Glutamatergic neuron (in vitro differentiated cells): Measurements from ENCODE around the gene PRKCE. TPM values are rescaled to one million over a fixed set of nuclear protein-coding genes. Genes with fewer than 3 reads are reported as not detected.

ENCODE experiments used
- DNase-seq: peaks from one replicate; pipeline ENCODE4 v3.0.0; 2022
- H3K27ac Mint-ChIP-seq: one replicate; pipeline ENCODE4 v1.8.0; 2020; ENCODE audit warnings: mild to moderate bottlenecking, mixed read lengths, inconsistent platforms; ENCODE audit not compliant: unreplicated experiment
- H3K27me3 Mint-ChIP-seq: one replicate; pipeline ENCODE4 v1.8.0; 2020; ENCODE audit warnings: mild to moderate bottlenecking, moderate library complexity, mixed read lengths, inconsistent platforms; ENCODE audit not compliant: unreplicated experiment
- H3K36me3 Mint-ChIP-seq: one replicate; pipeline ENCODE4 v1.8.0; 2020; ENCODE audit warnings: mild to moderate bottlenecking, mixed read lengths, inconsistent platforms; ENCODE audit not compliant: unreplicated experiment
- H3K4me1 Mint-ChIP-seq: one replicate; pipeline ENCODE4 v1.8.0; 2020; ENCODE audit warnings: mild to moderate bottlenecking, low read depth, mixed read lengths, inconsistent platforms; ENCODE audit not compliant: unreplicated experiment
- H3K4me3 Mint-ChIP-seq: one replicate; pipeline ENCODE4 v1.8.0; 2020; ENCODE audit warnings: mild to moderate bottlenecking, mixed read lengths, inconsistent platforms; ENCODE audit not compliant: unreplicated experiment
- H3K9me3 Mint-ChIP-seq: one replicate; pipeline ENCODE4 v1.8.0; 2020; ENCODE audit warnings: mild to moderate bottlenecking, moderate library complexity, mixed read lengths, inconsistent platforms; ENCODE audit not compliant: unreplicated experiment
- CTCF ChIP-seq: fragments of 200-600 bp; sonication (generic); IDR thresholded peaks from one replicate; pipeline ENCODE4 v1.5.0; 2021; ENCODE audit not compliant: partially characterized antibody, unreplicated experiment
- total RNA-seq: library from RNA; stranded (reverse); fragmentation: NEBNext Ultra II Directional; extraction: Animal tissue kit (Norgen Biotek cat#: 25700); gene quantifications from one replicate; pipeline ENCODE4 v1.2.1, GENCODE V29; 2021; ENCODE audit not compliant: unreplicated experiment

Gene PRKCE
- total RNA-seq, 1 donor from 2014 or later: 74.8 TPM

DNA sequence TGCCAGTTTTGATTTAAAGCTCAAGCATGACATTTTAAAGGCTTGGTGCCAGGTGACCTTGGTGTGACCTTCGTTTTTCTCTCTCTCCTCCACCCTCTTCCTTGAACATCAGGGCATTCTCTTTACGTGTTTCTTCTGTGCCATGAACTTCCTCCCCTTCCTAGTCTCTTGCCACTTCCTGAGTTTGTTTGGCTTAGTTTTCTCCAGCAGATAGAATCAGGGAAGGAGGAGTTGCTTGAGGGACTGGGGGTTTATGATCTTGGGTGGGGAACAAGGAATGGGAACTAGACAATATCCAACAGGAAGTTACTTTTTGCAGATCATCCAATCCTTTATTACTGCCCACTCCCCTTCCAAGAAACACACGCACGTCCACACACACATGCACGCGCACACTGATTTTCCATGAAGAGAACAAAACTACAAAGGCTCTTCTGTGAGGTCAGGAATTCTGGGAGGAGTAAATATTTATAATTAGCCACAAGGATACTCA is 435.1 kb downstream of the PRKCE start:
- Mint-ChIP-seq H3K27me3 (peaks cover 2% of the 10 kb centered on the region), H3K4me1 (peaks cover 6% of the 10 kb centered on the region), H3K27ac (no peak overlapping the region), H3K36me3 (peaks cover 13% of the 10 kb centered on the region), H3K9me3 (no peaks in the 10 kb centered on the region), H3K4me3 (no peak overlapping the region)
- no peak for DNase-seq
- no peak for TF ChIP-seq CTCF

DNA sequence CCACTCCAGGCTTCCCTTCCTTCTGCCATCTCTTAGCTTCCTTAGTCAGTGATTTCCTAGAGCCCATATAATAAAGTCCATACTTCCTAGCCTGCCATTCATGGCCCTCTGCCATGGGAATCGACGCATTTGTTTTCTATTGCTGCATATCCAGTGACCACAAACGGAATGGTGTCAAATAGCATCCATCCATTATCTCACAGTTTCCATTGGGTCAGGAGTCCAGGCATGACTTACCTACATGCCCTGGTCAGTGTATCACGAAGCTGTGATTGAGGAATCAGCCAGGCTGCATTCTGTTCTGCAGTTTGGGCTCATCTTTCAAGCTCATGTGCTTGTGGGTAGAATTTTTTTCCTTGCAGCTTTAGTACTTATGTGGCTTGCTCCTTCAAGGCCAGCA is 436.0 kb downstream of the PRKCE start:
- Mint-ChIP-seq H3K4me1 (peaks cover 1% of the 10 kb centered on the region), H3K36me3 (peaks cover 13% of the 10 kb centered on the region), H3K9me3 (no peaks in the 10 kb centered on the region), H3K4me3 (no peak overlapping the region), H3K27ac (no peak overlapping the region), H3K27me3 (peaks cover 2% of the 10 kb centered on the region)
- no peak for TF ChIP-seq CTCF
- no peak for DNase-seq

DNA sequence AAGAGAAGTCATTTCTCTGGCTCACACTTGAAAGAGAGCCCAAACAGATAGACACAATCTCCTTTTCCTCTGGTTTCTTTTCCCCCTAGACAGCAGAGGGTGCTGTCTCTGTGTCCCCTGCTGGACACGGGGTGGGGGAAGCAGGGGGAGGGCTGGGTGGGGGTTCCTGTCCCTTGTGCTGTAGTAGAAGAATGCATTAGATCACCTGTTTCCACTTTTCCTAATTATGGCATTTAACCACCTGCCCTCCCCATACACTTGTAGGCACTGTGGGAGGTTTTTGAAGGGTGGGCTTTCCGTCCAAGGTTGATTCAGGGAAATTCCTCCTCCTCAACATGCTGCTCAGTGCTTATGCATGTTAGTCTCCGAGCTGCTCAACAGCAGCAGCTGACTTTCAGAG is 439.5 kb downstream of the PRKCE start:
- Mint-ChIP-seq H3K9me3 (no peaks in the 10 kb centered on the region), H3K4me3 (no peak overlapping the region), H3K27ac (no peak overlapping the region), H3K4me1 (no peaks in the 10 kb centered on the region), H3K36me3 (peaks cover 28% of the 10 kb centered on the region), H3K27me3 (peaks cover 1% of the 10 kb centered on the region)
- TF ChIP-seq CTCF: no peak
- no peak for DNase-seq

DNA sequence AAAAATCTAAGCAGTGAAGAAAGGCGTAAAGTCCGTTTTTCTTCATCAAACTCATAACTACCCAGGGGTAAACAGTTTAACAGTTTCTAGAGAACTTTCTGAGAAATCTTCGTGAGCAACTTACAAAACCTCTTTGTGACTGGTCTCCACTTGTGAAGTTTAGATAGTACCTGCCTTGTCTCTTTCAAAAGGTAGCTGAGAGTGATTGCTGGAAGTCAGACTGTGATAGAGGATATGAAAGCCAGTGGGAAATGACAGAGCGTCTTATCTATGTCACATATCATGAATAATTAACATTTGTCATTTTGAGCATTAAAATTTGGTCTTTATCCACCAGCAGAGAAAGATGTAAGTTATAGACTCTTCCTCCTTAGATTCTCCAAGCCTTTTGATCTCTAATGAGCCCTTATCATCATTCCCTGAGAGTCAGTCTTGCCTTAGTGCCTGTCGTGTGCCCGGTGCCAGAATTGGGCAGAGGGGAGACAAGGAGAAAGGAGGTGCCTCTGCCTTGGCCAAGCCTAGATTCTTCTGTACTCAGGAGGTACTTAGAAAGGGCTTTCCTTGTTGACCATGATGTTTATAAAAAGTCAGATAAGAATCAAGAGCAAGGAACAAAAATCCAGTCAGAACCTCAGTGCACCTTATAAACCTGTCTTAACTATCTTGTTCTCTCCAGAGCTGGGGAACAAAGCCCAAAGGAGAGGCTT is 440.6 kb downstream of the PRKCE start:
- DNase-seq: no peak
- Mint-ChIP-seq H3K27ac (no peak overlapping the region), H3K4me3 (no peak overlapping the region), H3K27me3 (no peaks in the 10 kb centered on the region), H3K9me3 (no peaks in the 10 kb centered on the region), H3K4me1 (no peaks in the 10 kb centered on the region), H3K36me3 (peaks cover 37% of the 10 kb centered on the region)
- no peak for TF ChIP-seq CTCF

- Mint-ChIP-seq H3K27me3 (no peaks in the 10 kb centered on the region), H3K27ac (no peak overlapping the region), H3K4me1 (no peaks in the 10 kb centered on the region), H3K36me3 (peaks cover 24% of the 10 kb centered on the region), H3K4me3 (no peak overlapping the region), H3K9me3 (no peaks in the 10 kb centered on the region)
- no peak for TF ChIP-seq CTCF
- DNase-seq: no peak
Observed at GRCh38 chr2:46094689-46095088, 443.2 kb downstream of the PRKCE start.
